CD8-positive, alpha-beta memory T cell (primary cell): Measurements from ENCODE around the gene DSCAML1. TPM values are rescaled to one million over a fixed set of nuclear protein-coding genes. Genes with fewer than 3 reads are reported as not detected.
A peak's percentile ranks its signal among the peaks of the same experiment; 100 is the strongest.

Experiments used
- CTCF ChIA-PET: fragments of 350-600 bp; sonication (Branson Sonifier 250); formaldehyde crosslinking; loops from one replicate; lab custom pipeline; 2021; ENCODE audit warnings: antibody characterized with exemption; lab: Charles Lee
- POLR2A ChIA-PET: fragments of 350-600 bp; sonication (Branson Sonifier 250); formaldehyde crosslinking; loops from one replicate; lab custom pipeline; 2021; ENCODE audit warnings: antibody characterized with exemption; lab: Charles Lee
- DNase-seq, 5 donors: peaks; one replicate each; pipeline versions ENCODE4 v3.0.0 to v3.0.0-alpha.2; 2020 to 2022; ENCODE audit warnings: mixed read lengths in 1 of 5
- H3K27ac ChIP-seq: one replicate; pipeline ENCODE4 v1.7.0; 2013; ENCODE audit warnings: low read depth, mild to moderate bottlenecking, low read length, moderate library complexity
- H3K27me3 ChIP-seq: 2 replicates; pipeline ENCODE4 v1.7.0; 2013; ENCODE audit warnings: low read length, mild to moderate bottlenecking; ENCODE audit not compliant: insufficient read depth, poor library complexity, severe bottlenecking
- H3K36me3 ChIP-seq: 2 replicates; pipeline ENCODE4 v1.7.0; 2013; ENCODE audit warnings: mild to moderate bottlenecking, low read length, moderate library complexity; ENCODE audit not compliant: insufficient read depth
- H3K4me1 ChIP-seq: 2 replicates; pipeline ENCODE4 v1.7.0; 2013; ENCODE audit warnings: mild to moderate bottlenecking, low read length, moderate library complexity; ENCODE audit not compliant: insufficient read depth
- H3K4me3 ChIP-seq: 2 replicates; pipeline ENCODE4 v1.7.0; 2013; ENCODE audit warnings: mild to moderate bottlenecking, low read length
- H3K9me3 ChIP-seq: 2 replicates; pipeline ENCODE4 v1.7.0; 2013; ENCODE audit warnings: mild to moderate bottlenecking, low read length
- H3K27ac Mint-ChIP-seq, 8 donors: one replicate each; pipeline ENCODE4 v1.8.0; 2020 to 2021; ENCODE audit warnings: mixed read lengths in 8 of 8, mild to moderate bottlenecking in 6 of 8, inconsistent platforms in 3 of 8, moderate library complexity in 3 of 8
- H3K27me3 Mint-ChIP-seq, 2 donors: one replicate each; pipeline ENCODE4 v1.8.0; 2020 to 2021; ENCODE audit warnings: mixed read lengths in 2 of 2, mild to moderate bottlenecking in 1 of 2, moderate library complexity in 1 of 2
- H3K36me3 Mint-ChIP-seq, 3 donors: one replicate each; pipeline ENCODE4 v1.8.0; 2020 to 2021; ENCODE audit warnings: mixed read lengths in 3 of 3, inconsistent platforms in 1 of 3, mild to moderate bottlenecking in 1 of 3
- H3K4me1 Mint-ChIP-seq, 3 donors: one replicate each; pipeline ENCODE4 v1.8.0; 2020 to 2021; ENCODE audit warnings: mixed read lengths in 3 of 3, inconsistent platforms in 1 of 3, mild to moderate bottlenecking in 1 of 3
- H3K4me3 Mint-ChIP-seq, 7 donors: one replicate each; pipeline ENCODE4 v1.8.0; 2020 to 2021; ENCODE audit warnings: mixed read lengths in 7 of 7, mild to moderate bottlenecking in 6 of 7, moderate library complexity in 4 of 7, inconsistent platforms in 2 of 7
- H3K9me3 Mint-ChIP-seq, 5 donors: one replicate each; pipeline ENCODE4 v1.8.0; 2020 to 2022; ENCODE audit warnings: mixed read lengths in 5 of 5, mild to moderate bottlenecking in 3 of 5, moderate library complexity in 2 of 5, inconsistent platforms in 1 of 5
- polyA plus RNA-seq: library from polyadenylated mRNA; unstranded; fragments of 300-500 nt; fragmentation: Illumina TruSeq; gene quantifications from one replicate; pipeline ENCODE4 v1.2.3, GENCODE V29; 2021
- total RNA-seq, 2 experiments: library from RNA; stranded (reverse); gene quantifications; one replicate each; pipeline ENCODE4 v1.2.3, GENCODE V29; 2021

Gene DSCAML1
- total and polyA plus RNA-seq, 3 experiments from 2014 or later, result 0.48 to 0.91 TPM; not detected in 1

GRCh38 chr11:117385906-117386305 lies 411.1 kb downstream of the DSCAML1 start:
- no peak overlapping the region for H3K27ac Mint-ChIP-seq
- H3K27me3 Mint-ChIP-seq, result no peaks in the 10 kb centered on the region
- H3K36me3 ChIP-seq, result peaks cover 9% of the 10 kb centered on the region
- ChIA-PET POLR2A (no interaction called here), CTCF (no interaction called here)
- no peak for DNase-seq
- no peak overlapping the region for H3K4me3 ChIP-seq
- H3K27ac ChIP-seq, result no peak overlapping the region
- H3K4me1 ChIP-seq, result no peaks in the 10 kb centered on the region
- H3K4me3 Mint-ChIP-seq, result no peak overlapping the region
- no peaks in the 10 kb centered on the region for H3K4me1 Mint-ChIP-seq
- H3K9me3 ChIP-seq, result no peaks in the 10 kb centered on the region
- no peaks in the 10 kb centered on the region for H3K27me3 ChIP-seq
- H3K9me3 Mint-ChIP-seq, result no peaks in the 10 kb centered on the region
- H3K36me3 Mint-ChIP-seq, result peaks cover 16 to 89% (median 33%) of the 10 kb centered on the region in 3 donors

- CTCF ChIA-PET, result no interaction called here
- no peaks in the 10 kb centered on the region for H3K4me1 Mint-ChIP-seq
Observed at GRCh38 chr11:117385471-117385870, 411.5 kb downstream of the DSCAML1 start.

GRCh38 chr11:117384045-117384444 lies 413.0 kb downstream of the DSCAML1 start:
- no peaks in the 10 kb centered on the region for H3K4me1 ChIP-seq
- POLR2A ChIA-PET, result no interaction called here
- peaks cover 9% of the 10 kb centered on the region for H3K36me3 ChIP-seq
- no peaks in the 10 kb centered on the region for H3K9me3 ChIP-seq
- Mint-ChIP-seq H3K4me3 (no peak overlapping the region), H3K27ac (peak overlapping the region in 1 of 8 donors; percentile 70), H3K36me3 (peaks cover 9 to 92% (median 29%) of the 10 kb centered on the region in 3 donors), H3K9me3 (no peaks in the 10 kb centered on the region), H3K4me1 (no peaks in the 10 kb centered on the region), H3K27me3 (no peaks in the 10 kb centered on the region)
- no peak overlapping the region for H3K27ac ChIP-seq
- CTCF ChIA-PET, result no interaction called here
- H3K27me3 ChIP-seq, result no peaks in the 10 kb centered on the region
- H3K4me3 ChIP-seq, result no peak overlapping the region
- no peak for DNase-seq

More at GRCh38 chr11:117385471-117385870, 411.5 kb downstream of the DSCAML1 start:
- H3K27ac ChIP-seq, result no peak overlapping the region
- H3K27me3 ChIP-seq, result no peaks in the 10 kb centered on the region
- H3K4me3 Mint-ChIP-seq, result no peak overlapping the region
- no peaks in the 10 kb centered on the region for H3K9me3 Mint-ChIP-seq
- no peaks in the 10 kb centered on the region for H3K9me3 ChIP-seq
- no peak overlapping the region for H3K4me3 ChIP-seq
- H3K36me3 Mint-ChIP-seq, result peaks cover 15 to 89% (median 34%) of the 10 kb centered on the region in 3 donors
- no peaks in the 10 kb centered on the region for H3K27me3 Mint-ChIP-seq
- no peaks in the 10 kb centered on the region for H3K4me1 ChIP-seq
- DNase-seq, result no peak
- H3K36me3 ChIP-seq, result peaks cover 9% of the 10 kb centered on the region
- H3K27ac Mint-ChIP-seq, result peak overlapping the region in 1 of 8 donors; percentile 7
- POLR2A ChIA-PET, result no interaction called here

GRCh38 chr11:117382746-117383145 lies 414.3 kb downstream of the DSCAML1 start:
- no peak overlapping the region for H3K27ac Mint-ChIP-seq
- no peaks in the 10 kb centered on the region for H3K4me1 Mint-ChIP-seq
- no peaks in the 10 kb centered on the region for H3K9me3 Mint-ChIP-seq
- ChIA-PET POLR2A (no interaction called here), CTCF (no interaction called here)
- H3K27me3 Mint-ChIP-seq, result no peaks in the 10 kb centered on the region
- no peaks in the 10 kb centered on the region for H3K9me3 ChIP-seq
- H3K4me3 Mint-ChIP-seq, result no peak overlapping the region
- no peaks in the 10 kb centered on the region for H3K4me1 ChIP-seq
- no peak overlapping the region for H3K27ac ChIP-seq
- no peaks in the 10 kb centered on the region for H3K27me3 ChIP-seq
- H3K36me3 ChIP-seq, result peaks cover 7% of the 10 kb centered on the region
- no peak overlapping the region for H3K4me3 ChIP-seq
- DNase-seq, result no peak
- peaks cover 8 to 92% (median 27%) of the 10 kb centered on the region in 3 donors for H3K36me3 Mint-ChIP-seq

- no peaks in the 10 kb centered on the region for H3K27me3 Mint-ChIP-seq
- CTCF ChIA-PET, result no interaction called here
Observed at GRCh38 chr11:117381481-117382387, 415.3 kb downstream of the DSCAML1 start.

GRCh38 chr11:117380676-117381075 lies 416.3 kb downstream of the DSCAML1 start:
- no peaks in the 10 kb centered on the region for H3K27me3 ChIP-seq
- H3K27me3 Mint-ChIP-seq, result no peaks in the 10 kb centered on the region
- no peaks in the 10 kb centered on the region for H3K9me3 Mint-ChIP-seq
- H3K4me3 ChIP-seq, result no peak overlapping the region
- H3K4me1 ChIP-seq, result no peaks in the 10 kb centered on the region
- POLR2A ChIA-PET, result no interaction called here
- H3K27ac ChIP-seq, result no peak overlapping the region
- no peaks in the 10 kb centered on the region for H3K36me3 ChIP-seq
- CTCF ChIA-PET, result no interaction called here
- H3K9me3 ChIP-seq, result no peaks in the 10 kb centered on the region
- H3K36me3 Mint-ChIP-seq, result peaks cover 8 to 93% (median 24%) of the 10 kb centered on the region in 3 donors
- no peak for DNase-seq
- no peaks in the 10 kb centered on the region for H3K4me1 Mint-ChIP-seq
- H3K27ac Mint-ChIP-seq, result no peak overlapping the region
- no peak overlapping the region for H3K4me3 Mint-ChIP-seq

More at GRCh38 chr11:117381481-117382387, 415.3 kb downstream of the DSCAML1 start:
- no peak overlapping the region for H3K27ac ChIP-seq
- POLR2A ChIA-PET, result no interaction called here
- H3K36me3 Mint-ChIP-seq, result peaks cover 8 to 93% (median 25%) of the 10 kb centered on the region in 3 donors
- no peaks in the 10 kb centered on the region for H3K4me1 Mint-ChIP-seq
- H3K4me3 ChIP-seq, result no peak overlapping the region
- no peaks in the 10 kb centered on the region for H3K36me3 ChIP-seq
- no peak overlapping the region for H3K4me3 Mint-ChIP-seq
- H3K27me3 ChIP-seq, result no peaks in the 10 kb centered on the region
- H3K9me3 Mint-ChIP-seq, result no peaks in the 10 kb centered on the region
- DNase-seq, result no peak
- peak overlapping the region in 1 of 8 donors; percentile 33 for H3K27ac Mint-ChIP-seq
- H3K4me1 ChIP-seq, result no peaks in the 10 kb centered on the region
- no peaks in the 10 kb centered on the region for H3K9me3 ChIP-seq

- ChIA-PET CTCF (no interaction called here), POLR2A (no interaction called here)
- Histone ChIP-seq H3K27me3 (no peaks in the 10 kb centered on the region), H3K4me1 (no peaks in the 10 kb centered on the region), H3K4me3 (no peak overlapping the region), H3K27ac (no peak overlapping the region), H3K36me3 (no peaks in the 10 kb centered on the region), H3K9me3 (no peaks in the 10 kb centered on the region)
- Mint-ChIP-seq H3K27me3 (no peaks in the 10 kb centered on the region), H3K9me3 (no peaks in the 10 kb centered on the region), H3K4me1 (no peaks in the 10 kb centered on the region), H3K27ac (peak overlapping the region in 2 of 8 donors; percentile 18 to 63), H3K36me3 (peaks cover 8 to 93% (median 23%) of the 10 kb centered on the region in 3 donors), H3K4me3 (no peak overlapping the region)
- DNase-seq, result no peak
Observed at GRCh38 chr11:117378976-117379865, 417.8 kb downstream of the DSCAML1 start.
